ENCODE results near the gene ERCC2.
"Not testable (repeated sequence)": the region's sequence is repeated elsewhere in the genome, so short reads cannot be mapped to it uniquely, and the experiment has no call there.

The ERCC2 gene

DNA sequence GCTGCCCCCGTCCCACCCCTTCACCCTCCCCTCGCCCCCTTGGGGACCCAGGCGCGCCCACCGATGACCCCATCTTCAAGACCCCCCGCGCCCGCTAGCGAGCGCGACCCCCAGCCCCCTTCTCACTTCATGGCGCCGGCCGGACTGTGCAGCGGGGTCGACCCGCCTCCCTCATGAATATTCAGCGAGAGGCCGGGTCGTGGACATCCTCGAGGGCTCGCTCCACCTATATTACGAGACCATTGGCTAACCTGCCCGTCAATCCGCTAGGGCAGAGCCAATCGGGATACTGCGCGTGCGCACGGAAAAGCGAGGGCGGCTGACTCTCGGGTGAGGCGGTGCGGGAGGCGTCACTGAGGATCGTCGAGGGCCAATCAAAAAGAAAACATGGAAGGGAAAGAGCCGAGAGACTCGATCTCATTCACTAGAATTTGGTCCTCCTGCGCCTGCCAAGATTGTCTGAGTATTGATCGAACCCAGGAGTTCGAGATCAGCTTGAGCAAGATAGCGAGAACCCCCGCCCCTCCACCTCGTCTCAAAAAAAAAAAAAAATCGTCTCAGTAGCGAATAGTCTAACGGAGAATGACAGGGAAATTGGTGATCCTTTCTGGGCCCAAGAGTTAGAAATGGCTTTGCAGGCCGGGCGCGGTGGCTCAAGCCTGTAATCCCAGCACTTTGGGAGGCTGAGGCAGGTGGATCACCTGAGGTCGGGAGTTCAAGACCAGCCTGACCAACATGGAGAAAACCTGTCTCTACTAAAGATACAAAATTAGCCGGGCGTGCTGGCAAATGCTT is at the start of gene ERCC2:
Gene ERCC2, minus strand, starts transcription at position 164 of the 795 bp plus-strand sequence. Its CDS starts 33 bp downstream, at position 131.
- DNase-seq (ENCODE audit: low spot score): peak; percentile 100

GRCh38 chr19:45419895-45420294 is 49.5 kb upstream of the ERCC2 start:
- DNase-seq (ENCODE audit: low spot score): no peak

- DNase-seq (ENCODE audit: low spot score): no peak
Observed at GRCh38 chr19:45419396-45419795, 49.0 kb upstream of the ERCC2 start.

DNA sequence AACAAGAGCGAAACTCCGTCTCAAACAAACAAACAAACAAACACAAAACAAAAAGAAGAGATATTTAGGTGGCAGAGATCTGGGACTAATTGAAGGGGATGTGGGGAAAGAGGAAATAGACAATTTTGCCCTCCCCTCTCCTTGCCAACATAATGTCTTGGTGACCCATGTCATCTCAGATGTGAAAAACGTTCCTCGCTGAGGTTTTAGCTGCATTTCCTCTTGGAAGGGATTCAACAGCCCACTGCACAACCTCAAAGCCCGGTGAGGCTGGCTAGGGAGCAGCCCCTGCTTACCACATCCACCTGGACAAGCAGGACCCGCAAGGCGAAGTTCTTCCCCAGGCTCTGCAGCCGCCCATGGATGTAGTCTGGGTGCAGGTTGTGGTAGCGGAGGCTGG is 48.4 kb upstream of the ERCC2 start:
- no peak for DNase-seq (ENCODE audit: low spot score)

DNA sequence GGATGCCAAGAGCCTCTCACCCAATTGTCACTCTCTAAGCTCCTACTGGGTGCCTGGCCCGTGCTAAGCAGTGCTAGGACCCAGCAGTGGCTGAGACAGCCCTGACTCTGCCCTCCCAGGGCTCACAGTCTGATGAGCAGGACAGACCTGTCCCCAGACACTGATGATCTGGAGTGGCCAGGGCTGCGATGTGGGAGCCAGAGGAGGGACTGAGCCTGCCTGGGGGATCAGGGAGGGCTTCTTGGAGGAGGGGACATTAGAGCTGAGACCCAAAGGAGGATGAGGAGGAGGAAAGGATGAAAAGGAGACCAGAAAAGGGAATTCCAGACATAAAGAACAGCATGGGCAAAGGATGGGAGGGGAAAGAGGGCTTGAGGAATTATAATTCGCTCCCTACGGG is 46.8 kb upstream of the ERCC2 start:
- no peak for DNase-seq (ENCODE audit: low spot score)

GRCh38 chr19:45414468-45414867 is 44.1 kb upstream of the ERCC2 start:
- DNase-seq (ENCODE audit: low spot score): no peak

DNA sequence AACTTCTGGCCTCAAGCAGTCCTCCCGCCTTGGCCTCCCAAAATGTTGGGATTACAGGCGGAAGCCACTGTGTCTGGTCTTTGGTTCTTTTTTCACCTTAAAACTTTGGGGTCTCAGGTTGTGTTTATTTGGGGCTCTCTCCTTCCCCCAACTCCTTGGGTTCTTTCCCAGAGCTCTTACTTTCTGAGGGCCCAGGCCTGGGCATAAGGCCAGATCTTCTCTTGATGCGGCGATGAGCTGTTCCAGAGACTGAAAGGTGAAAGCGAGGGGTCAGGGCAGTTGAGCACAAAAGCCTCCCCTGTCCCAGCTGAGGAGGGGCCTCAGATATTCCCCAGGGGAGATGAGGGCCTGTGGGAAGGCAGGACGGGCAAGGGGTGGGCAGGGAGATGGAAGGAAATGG is 43.1 kb upstream of the ERCC2 start:
- DNase-seq (ENCODE audit: low spot score): no peak

GRCh38 chr19:45410330-45410729 is 40.0 kb upstream of the ERCC2 start:
- DNase-seq (ENCODE audit: low spot score): not testable (repeated sequence)

DNA sequence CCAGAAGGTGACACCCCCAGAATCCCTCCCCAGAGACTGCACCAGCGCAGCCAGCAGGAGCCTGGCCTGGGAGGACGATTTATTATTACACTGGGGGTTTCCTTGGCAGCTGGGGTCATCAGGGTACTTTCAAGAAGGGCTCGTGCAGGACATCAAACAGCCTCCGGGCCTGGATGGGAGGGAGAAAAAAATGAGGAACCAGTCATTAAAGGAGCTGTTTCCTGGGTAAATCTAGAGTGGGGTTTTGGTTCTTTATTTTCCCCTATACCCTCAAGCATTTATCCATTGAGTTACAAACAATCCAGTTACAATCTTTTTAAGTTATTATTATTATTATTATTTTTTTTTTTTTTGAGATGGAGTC is 39.2 kb upstream of the ERCC2 start:
- DNase-seq (ENCODE audit: low spot score): no peak

- DNase-seq (ENCODE audit: low spot score): no peak
Observed at GRCh38 chr19:45408830-45409556, 38.6 kb upstream of the ERCC2 start.

DNA sequence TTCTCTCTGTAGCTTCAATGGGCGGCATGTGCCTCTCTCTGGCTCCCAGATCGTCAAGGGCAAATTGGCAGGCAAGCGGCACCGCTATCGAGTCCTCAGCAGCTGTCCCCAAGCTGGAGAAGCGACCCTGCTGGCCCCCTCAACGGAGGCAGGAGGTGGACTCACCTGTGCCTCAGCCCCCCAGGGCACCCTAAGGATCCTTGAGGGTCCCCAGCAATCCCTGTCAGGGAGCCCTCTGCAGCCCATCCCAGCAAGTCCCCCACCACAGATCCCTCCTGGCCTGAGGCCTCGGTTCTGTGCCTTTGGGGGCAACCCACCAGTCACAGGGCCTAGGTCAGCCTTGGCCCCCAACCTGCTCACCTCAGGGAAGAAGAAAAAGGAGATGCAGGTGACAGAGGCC is 37.7 kb upstream of the ERCC2 start:
- no peak for DNase-seq (ENCODE audit: low spot score)

DNA sequence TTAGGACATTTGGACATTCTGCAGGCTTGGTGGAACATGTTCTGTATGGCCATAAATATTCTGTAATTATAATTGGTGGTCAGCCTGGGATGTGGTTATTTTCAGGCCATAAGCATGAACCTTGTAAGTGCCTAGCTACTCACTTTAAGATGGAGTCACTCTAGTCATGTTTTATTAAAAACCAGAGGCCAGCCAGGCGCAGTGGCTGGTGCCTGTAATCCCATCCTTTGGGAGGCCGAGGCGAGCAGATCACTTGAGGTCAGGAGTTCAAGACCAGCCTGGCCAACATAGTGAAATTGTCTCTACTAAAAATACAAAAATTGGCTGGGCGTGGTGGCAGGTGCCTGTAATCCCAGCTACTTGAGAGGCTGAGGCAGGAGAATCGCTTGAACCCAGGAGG is 37.2 kb upstream of the ERCC2 start:
- DNase-seq (ENCODE audit: low spot score): not testable (repeated sequence)

DNA sequence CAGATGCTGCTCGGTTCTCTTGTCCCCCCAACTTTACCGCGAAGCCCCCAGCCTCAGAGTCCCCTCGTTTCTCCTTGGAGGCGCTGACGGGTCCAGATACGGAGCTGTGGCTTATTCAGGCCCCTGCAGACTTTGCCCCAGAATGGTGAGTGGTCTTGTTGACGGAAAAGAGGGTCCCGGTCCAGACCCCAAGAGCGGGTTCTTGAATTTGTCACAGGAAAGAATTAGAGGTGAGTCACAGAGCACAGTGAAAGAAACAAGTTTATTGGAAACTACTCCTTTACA is 36.7 kb upstream of the ERCC2 start:
- no peak for DNase-seq (ENCODE audit: low spot score)

GRCh38 chr19:45406226-45407090 is 36.1 kb upstream of the ERCC2 start, which contains the start of gene POLR1G:
Gene POLR1G (plus strand): TSS chr19:45406644. CDS start chr19:45406697, 53 bp downstream.
- peak; percentile 84 for DNase-seq (ENCODE audit: low spot score)

DNA sequence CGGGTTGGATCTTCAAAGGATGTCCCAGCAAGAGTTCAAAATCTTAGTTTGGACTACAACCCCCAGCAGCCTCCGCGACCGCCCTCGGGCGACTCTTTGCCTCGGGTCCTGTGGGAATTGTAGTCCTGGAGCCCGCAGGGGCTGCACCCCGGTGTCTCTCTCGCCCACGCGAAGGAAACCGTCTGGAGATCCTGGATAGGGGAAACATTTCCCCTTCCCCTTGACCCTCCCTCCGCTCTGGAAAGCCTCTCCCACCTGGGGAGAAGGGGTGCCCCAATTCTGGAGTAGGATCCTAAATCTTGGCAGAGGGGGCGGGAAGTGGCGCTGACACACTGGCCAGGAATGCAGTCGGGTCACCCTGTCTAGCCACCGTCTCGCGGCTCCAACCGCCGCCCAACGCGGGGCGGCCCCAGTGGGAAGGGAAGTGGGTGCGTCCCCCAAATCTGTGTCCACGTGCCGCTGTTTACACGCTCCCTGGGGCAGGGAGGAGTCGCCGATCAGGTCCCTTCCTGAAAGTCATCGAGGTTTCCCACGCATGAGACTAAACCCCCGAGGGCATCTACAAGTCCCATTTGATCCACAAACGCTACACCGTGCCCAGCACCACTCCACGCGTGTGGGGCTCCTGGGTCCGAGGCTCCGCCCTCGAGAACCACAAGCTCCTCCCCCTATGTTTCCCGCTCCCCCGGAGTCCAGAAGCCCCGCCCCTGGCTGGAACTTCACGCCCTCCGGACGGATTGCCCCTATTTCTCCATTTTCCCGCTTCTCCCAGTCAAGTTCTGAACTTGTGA is 35.3 kb upstream of the ERCC2 start:
- peak; percentile 84 for DNase-seq (ENCODE audit: low spot score)

- peak; percentile 65 for DNase-seq (ENCODE audit: low spot score)
Observed at GRCh38 chr19:45404557-45405434, 34.4 kb upstream of the ERCC2 start, which contains the start of gene PPP1R13L. Gene PPP1R13L (minus strand): TSS chr19:45405069. CDS start chr19:45398318, 6,751 bp downstream.

DNA sequence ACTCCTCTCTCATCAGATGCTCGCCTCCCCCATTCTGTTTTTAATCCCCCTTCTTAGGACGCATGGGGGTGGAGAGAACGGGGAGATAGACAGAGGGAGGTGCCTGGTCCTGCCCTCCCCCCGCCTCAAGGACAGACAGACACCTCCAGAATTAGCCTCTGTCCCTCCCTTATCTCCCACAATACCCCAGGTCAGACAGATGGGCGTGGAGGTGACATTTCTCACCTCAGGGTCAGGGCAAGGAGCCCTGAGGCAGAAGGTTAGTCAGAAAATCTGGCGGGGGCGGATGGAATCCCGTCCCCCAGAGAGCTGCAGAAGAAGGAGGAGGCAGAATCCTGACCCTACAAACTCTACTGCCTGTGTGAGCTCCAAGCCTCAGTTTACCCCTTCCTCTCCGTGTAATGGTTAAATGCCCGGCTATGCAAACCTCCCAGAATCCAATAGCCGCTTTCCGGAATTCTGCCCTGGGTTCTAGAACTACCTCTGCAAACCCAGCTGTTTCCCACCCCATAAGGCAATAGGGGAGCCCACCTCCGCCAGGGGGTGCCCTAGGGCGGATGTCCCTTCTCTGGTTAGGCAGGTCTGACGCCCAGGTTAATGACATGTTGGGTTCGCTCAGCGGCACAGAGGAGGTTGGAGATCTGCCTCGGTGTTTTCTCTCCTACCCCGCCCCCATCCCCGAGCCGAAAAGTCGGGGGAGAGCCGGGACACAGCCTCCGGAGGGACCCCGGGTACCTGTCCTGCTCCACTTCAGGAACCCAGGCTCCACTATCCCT is 33.6 kb upstream of the ERCC2 start:
- peak; percentile 69 for DNase-seq (ENCODE audit: low spot score)

GRCh38 chr19:45403272-45403671 is 32.9 kb upstream of the ERCC2 start:
- DNase-seq (ENCODE audit: low spot score): no peak

GRCh38 chr19:45402298-45403061 is 32.1 kb upstream of the ERCC2 start:
- no peak for DNase-seq (ENCODE audit: low spot score)

All from activated CD4-positive, alpha-beta T cell treated with anti-CD3 and anti-CD28 coated beads, Interleukin-2, Interleukin-4, amounts not matched to agents 100 ng/mL and 50 ng/mL, durations not matched to agents 16 hours and 8 hours (primary cell).